HepG2 (cell line): ENCODE results near the gene ZFAND3. TPM values are rescaled to one million over a fixed set of nuclear protein-coding genes. Genes with fewer than 3 reads are reported as not detected.

Experiments used
- ATAC-seq: fragments of 200-7000 bp; cut with Tn5 transposase; 3 replicates; pipeline ENCODE4 v1.9.1; 2020; ENCODE audit warnings: mild to moderate bottlenecking, moderate library complexity
- BruUV-seq: library from RNA; stranded (reverse); fragments of 400-500 nt; replicated peaks from 2 replicates; lab custom pipeline; 2021; lab: Mats Ljungman, UMichigan
- CTCF ChIA-PET: fragments of 300-600 bp; formaldehyde crosslinking; extraction: SDS; loops from one replicate; lab custom pipeline; 2021; ENCODE audit warnings: low total read pairs, inconsistent platforms, low intra/inter-chr PET ratio; lab: Yijun Ruan, JAX
- POLR2A ChIA-PET: fragments of 350-600 bp; sonication (Branson Sonifier 250); formaldehyde crosslinking; loops from one replicate; lab custom pipeline; 2020; ENCODE audit warnings: antibody characterized with exemption, inconsistent platforms; lab: Yijun Ruan, JAX
- DNase-seq: peaks from one replicate; pipeline ENCODE4 v3.0.0-alpha.2; 2015; ENCODE audit warnings: low spot score
- FAIRE-seq: peaks from 3 replicates; lab custom pipeline; 2011; peaks lifted over from hg19 to GRCh38; lab: Jason Lieb, UNC
- H2AFZ ChIP-seq: one replicate; pipeline ENCODE4 v1.6.1; 2011; ENCODE audit warnings: low read length, inconsistent platforms
- H3K27ac ChIP-seq: fragments of 300-600 bp; 3 replicates; pipeline ENCODE4 v1.8.0; 2011; ENCODE audit warnings: mixed run types, mild to moderate bottlenecking, mixed read lengths, low read length, inconsistent platforms; ENCODE audit not compliant: insufficient read depth; ENCODE audit errors: extremely low read length
- H3K27me3 ChIP-seq, 2 experiments: fragments of 200-600 bp in 1 of 2; 2 replicates in 1 of 2; 3 replicates in 1 of 2; pipeline versions ENCODE4 v1.6.0 to v1.8.0; 2011; ENCODE audit warnings: low read length in 2 of 2, mild to moderate bottlenecking in 2 of 2, moderate library complexity in 2 of 2, inconsistent platforms in 1 of 2; ENCODE audit not compliant: insufficient read depth in 2 of 2, control insufficient read depth in 1 of 2
- H3K36me3 ChIP-seq, 2 experiments: fragments of 200-600 bp in 1 of 2; replicated peaks in 1 of 2; 2 replicates in 1 of 2; 3 replicates in 1 of 2; pipeline versions ENCODE4 v1.5.1 to v1.8.0; 2011; ENCODE audit warnings: low read length in 2 of 2, inconsistent platforms in 1 of 2; ENCODE audit not compliant: insufficient read depth in 2 of 2, control insufficient read depth in 1 of 2
- H3K4me1 ChIP-seq: 2 replicates; pipeline ENCODE4 v1.5.1; 2012; ENCODE audit warnings: low read length, inconsistent platforms; ENCODE audit not compliant: insufficient read depth
- H3K4me2 ChIP-seq: 2 replicates; pipeline ENCODE4 v1.6.0; 2011; ENCODE audit warnings: low read depth, low read length, inconsistent platforms
- H3K4me3 ChIP-seq, 3 experiments: fragments of 200-600 bp in 1 of 3; sonication (generic), shearing (Covaris generic) in 1 of 3; replicated peaks in 1 of 3; 2 replicates each; pipeline ENCODE4 v1.5.1; 2011 to 2016; ENCODE audit warnings: low read length in 3 of 3, inconsistent platforms in 2 of 3, low read depth in 2 of 3, mild to moderate bottlenecking in 2 of 3, control low read depth in 1 of 3, mixed read lengths in 1 of 3; ENCODE audit not compliant: insufficient read depth in 1 of 3
- H3K79me2 ChIP-seq: one replicate; pipeline ENCODE4 v1.6.1; 2011; ENCODE audit warnings: low read length, inconsistent platforms; ENCODE audit not compliant: insufficient read depth
- H3K9ac ChIP-seq: 2 replicates; pipeline ENCODE4 v1.6.0; 2011; ENCODE audit warnings: mild to moderate bottlenecking, low read depth, low read length, inconsistent platforms; ENCODE audit not compliant: insufficient read depth
- H3K9me3 ChIP-seq: 2 replicates; pipeline ENCODE4 v1.5.1; 2012; ENCODE audit warnings: mild to moderate bottlenecking, low read length
- H4K20me1 ChIP-seq: 2 replicates; pipeline ENCODE4 v1.6.0; 2011; ENCODE audit warnings: inconsistent platforms, mild to moderate bottlenecking, low read length, moderate library complexity; ENCODE audit not compliant: insufficient read depth
- BRF2 ChIP-seq: sonication (generic); formaldehyde crosslinking; IDR thresholded peaks from 2 replicates; pipeline ENCODE4 v1.8.1; 2022; ENCODE audit warnings: mild to moderate bottlenecking, missing genetic modification reagents
- CCDC6 ChIP-seq: sonication (generic); formaldehyde crosslinking; IDR thresholded peaks from 2 replicates; pipeline ENCODE4 v1.8.1; 2022; ENCODE audit warnings: mild to moderate bottlenecking, missing genetic modification reagents, moderate library complexity
- E2F2 ChIP-seq: sonication (generic); formaldehyde crosslinking; IDR thresholded peaks from 2 replicates; pipeline ENCODE4 v1.4.0; 2020; ENCODE audit warnings: missing genetic modification reagents, borderline replicate concordance
- ELF4 ChIP-seq: sonication (generic); formaldehyde crosslinking; IDR thresholded peaks from 2 replicates; pipeline ENCODE4 v1.5.0; 2020; ENCODE audit warnings: missing genetic modification reagents, mild to moderate bottlenecking, moderate library complexity, borderline replicate concordance
- MTA3 ChIP-seq: sonication (generic); formaldehyde crosslinking; IDR thresholded peaks from 2 replicates; pipeline ENCODE4 v1.4.0; 2020; ENCODE audit warnings: missing genetic modification reagents
- MZF1 ChIP-seq: sonication (generic); formaldehyde crosslinking; IDR thresholded peaks from 2 replicates; pipeline ENCODE4 v1.8.1; 2023; ENCODE audit warnings: mild to moderate bottlenecking, missing genetic modification reagents, borderline replicate concordance
- U2AF1 ChIP-seq: fragments of 200-400 bp; formaldehyde crosslinking; optimal IDR thresholded peaks from 2 replicates; pipeline ENCODE3; 2017; ENCODE audit warnings: mild to moderate bottlenecking, low read depth, low read length
- ZFP36L2 ChIP-seq: sonication (generic); formaldehyde crosslinking; IDR thresholded peaks from 2 replicates; pipeline ENCODE4 v1.4.0; 2020; ENCODE audit warnings: missing genetic modification reagents
- ZNF512 ChIP-seq: sonication (generic); formaldehyde crosslinking; IDR thresholded peaks from 2 replicates; pipeline ENCODE4 v1.4.0; 2020; ENCODE audit warnings: mild to moderate bottlenecking, missing genetic modification reagents
- ZNF75D ChIP-seq: sonication (generic); formaldehyde crosslinking; IDR thresholded peaks from 2 replicates; pipeline ENCODE4 v1.8.1; 2023; ENCODE audit warnings: missing genetic modification reagents, mild to moderate bottlenecking, borderline replicate concordance
- ZNF816 ChIP-seq: sonication (generic); formaldehyde crosslinking; IDR thresholded peaks from 2 replicates; pipeline ENCODE4 v1.8.0; 2022; ENCODE audit warnings: missing genetic modification reagents, mild to moderate bottlenecking, borderline replicate concordance
- WGBS: methylation state at CpG from one replicate; pipeline ENCODE4 v1.1.6; 2017; ENCODE audit warnings: low lambda C conversion rate; 5-methylcytosine and 5-hydroxymethylcytosine counted together
- in situ Hi-C: cut with HindIII; loops from 2 replicates; pipeline ENCODE4 v1.10.0; 2017; ENCODE audit warnings: low pct_unique_long_range_greater_than_20kb; ENCODE audit not compliant: extremely low pct_ligation_motif_present
- intact Hi-C: fragments of 100-400 bp; cut with micrococcal nuclease; formaldehyde crosslinking; loops from one replicate; pipeline ENCODE4 v1.10.0; 2022; ENCODE audit not compliant: unreplicated experiment
- polyA plus RNA-seq, 8 experiments: library from polyadenylated mRNA; depleted of rRNA in 3 of 8; stranded (reverse) in 7 of 8; unstranded in 1 of 8; fragments of >200 nt; fragmentation: Illumina TruSeq in 4 of 8; extraction: Trizol in 4 of 8; gene quantifications; 2 replicates each; pipeline versions ENCODE4 v1.2.1 to v1.2.3, GENCODE V29; 2011 to 2016; ENCODE audit warnings: low read depth in 4 of 8, missing spikeins in 1 of 8, mixed read lengths in 1 of 8; ENCODE audit not compliant: insufficient read depth in 1 of 8
- total RNA-seq, 5 experiments: library from RNA; depleted of rRNA; stranded (reverse); fragments of >200 nt; fragmentation: Illumina TruSeq; extraction: Trizol; gene quantifications; 2 replicates each; pipeline ENCODE4 v1.2.3, GENCODE V29; 2016; ENCODE audit warnings: low read depth in 1 of 5

ZFAND3 gene
- total and polyA plus RNA-seq, 2 of the 13 experiments (the other 11 are each of a cell fraction or from before 2014, with no cell fraction given) = 16.4 to 17.1 TPM

- POLR2A ChIA-PET = no interaction called here
- Histone ChIP-seq H3K9me3 (no peaks in the 10 kb centered on the region), H3K4me3 (no peak overlapping the region), H3K9ac (no peak overlapping the region), H3K36me3 (peaks cover 0 to 5% of the 10 kb centered on the region in 2 experiments; a peak in 3 of 5 replicates), H3K79me2 (peaks cover 75% of the 10 kb centered on the region), H3K4me1 (peaks cover 5% of the 10 kb centered on the region; the same call in 1 of the 2 replicates), H3K27me3 (no peaks in the 10 kb centered on the region), H3K27ac (no peak overlapping the region), H4K20me1 (peaks cover 18% of the 10 kb centered on the region; the same call in 1 of the 2 replicates), H3K4me2 (no peak overlapping the region), H2AFZ (no peak overlapping the region)
- 96% methylated on average over 2 of the region's 2 CpGs for WGBS
- TF ChIP-seq ZNF512 (CRISPR knock-in tag) = no peak
- TF ChIP-seq CCDC6 (CRISPR knock-in tag) = no peak
- no peak for TF ChIP-seq MZF1 (CRISPR knock-in tag)
- TF ChIP-seq BRF2 (CRISPR knock-in tag) = no peak
- no peak for TF ChIP-seq ZFP36L2 (CRISPR knock-in tag)
- no peak for TF ChIP-seq MTA3 (CRISPR knock-in tag)
- TF ChIP-seq E2F2 = no peak
- TF ChIP-seq ZNF75D (CRISPR knock-in tag) = no peak
- no peak for TF ChIP-seq ZNF816 (CRISPR knock-in tag)
- no peak for TF ChIP-seq ELF4 (CRISPR knock-in tag)
- TF ChIP-seq U2AF1 = no peak
- DNase-seq = no peak
- CTCF ChIA-PET = interaction anchor here (2.8 kb wide), 1 partner anchor 119 kb away, joined by 19 read pairs; no protein-coding TSS in a partner anchor
- no TSS peak for BruUV-seq
- in situ Hi-C loops (no loop called here), intact Hi-C loops (loop anchor here (2.0 to 5.0 kb wide), 3 partner anchors 41 to 151 kb away; no protein-coding TSS in a partner anchor)
- ATAC-seq = no peak
- no peak for FAIRE-seq
Measured at GRCh38 chr6:37861452-37861851, 41.9 kb downstream of the ZFAND3 start.
